ENCODE results near the gene IQCM.

DNA sequence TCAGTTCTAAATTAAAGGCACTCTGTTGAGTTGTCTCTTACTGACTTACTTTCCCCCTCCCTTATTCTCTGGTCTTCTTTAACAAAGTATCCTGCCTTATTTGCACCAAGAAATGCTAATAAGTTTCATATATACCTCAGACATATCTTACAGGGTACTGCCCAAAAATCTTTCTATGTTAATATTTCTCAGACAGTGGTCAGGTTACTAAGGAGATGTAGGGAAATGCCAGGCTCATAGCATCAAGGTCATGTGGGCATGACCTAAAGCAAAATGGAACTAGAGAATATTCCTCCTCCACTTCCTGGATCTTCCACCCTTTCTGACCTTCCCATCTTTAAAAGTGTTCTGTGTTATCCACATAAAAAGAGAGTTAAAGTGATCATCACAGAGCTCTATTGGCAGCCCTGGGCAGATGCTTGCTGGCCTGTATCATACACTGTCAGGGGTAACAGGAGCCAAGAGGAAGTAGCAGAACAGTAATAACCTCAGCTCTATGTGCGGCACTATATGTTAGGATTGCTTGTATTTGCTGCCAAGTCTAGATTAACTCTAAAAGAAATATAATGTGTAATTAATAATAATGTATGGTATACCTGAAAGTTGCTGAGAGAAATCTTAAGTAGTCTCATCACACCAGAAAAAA, 74.3 kb downstream of the IQCM start:
- TF ChIP-seq, protein P1, sequence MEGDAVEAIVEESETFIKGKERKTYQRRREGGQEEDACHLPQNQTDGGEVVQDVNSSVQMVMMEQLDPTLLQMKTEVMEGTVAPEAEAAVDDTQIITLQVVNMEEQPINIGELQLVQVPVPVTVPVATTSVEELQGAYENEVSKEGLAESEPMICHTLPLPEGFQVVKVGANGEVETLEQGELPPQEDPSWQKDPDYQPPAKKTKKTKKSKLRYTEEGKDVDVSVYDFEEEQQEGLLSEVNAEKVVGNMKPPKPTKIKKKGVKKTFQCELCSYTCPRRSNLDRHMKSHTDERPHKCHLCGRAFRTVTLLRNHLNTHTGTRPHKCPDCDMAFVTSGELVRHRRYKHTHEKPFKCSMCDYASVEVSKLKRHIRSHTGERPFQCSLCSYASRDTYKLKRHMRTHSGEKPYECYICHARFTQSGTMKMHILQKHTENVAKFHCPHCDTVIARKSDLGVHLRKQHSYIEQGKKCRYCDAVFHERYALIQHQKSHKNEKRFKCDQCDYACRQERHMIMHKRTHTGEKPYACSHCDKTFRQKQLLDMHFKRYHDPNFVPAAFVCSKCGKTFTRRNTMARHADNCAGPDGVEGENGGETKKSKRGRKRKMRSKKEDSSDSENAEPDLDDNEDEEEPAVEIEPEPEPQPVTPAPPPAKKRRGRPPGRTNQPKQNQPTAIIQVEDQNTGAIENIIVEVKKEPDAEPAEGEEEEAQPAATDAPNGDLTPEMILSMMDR (conservative IDR thresholded peaks at IDR 0.05; ENCODE audit: low read length), result no peak
- TF ChIP-seq EZH2phosphoT487 (IDR thresholded peaks at IDR 0.05; ENCODE audit: borderline replicate concordance), result no peak

All from Loucy (cell line).